T-helper 17 cell (primary cell): Measurements from ENCODE around the gene TRIO. TPM values are rescaled to one million over a fixed set of nuclear protein-coding genes. Genes with fewer than 3 reads are reported as not detected.

Source experiments
- ATAC-seq: fragments of 150-1000 bp; cut with Tn5 transposase; 2 replicates; pipeline ENCODE4 v1.10.0; 2021; ENCODE audit warnings: mild to moderate bottlenecking, moderate library complexity
- DNase-seq, 3 donors: peaks; one replicate each; pipeline versions ENCODE4 v3.0.0 to v3.0.0-alpha.2; 2020 to 2021
- H3K9me3 ChIP-seq: one replicate; pipeline ENCODE4 v1.7.0; 2013; ENCODE audit warnings: low read length, mild to moderate bottlenecking; ENCODE audit not compliant: control insufficient read depth, poor library complexity, severe bottlenecking
- H3K27ac Mint-ChIP-seq: one replicate; pipeline ENCODE4 v1.8.0; 2022; ENCODE audit warnings: mild to moderate bottlenecking, moderate library complexity, mixed read lengths
- H3K27me3 Mint-ChIP-seq: one replicate; pipeline ENCODE4 v1.8.0; 2022; ENCODE audit warnings: mixed read lengths
- H3K36me3 Mint-ChIP-seq: one replicate; pipeline ENCODE4 v1.8.0; 2022; ENCODE audit warnings: low read depth, mixed read lengths
- H3K4me1 Mint-ChIP-seq: one replicate; pipeline ENCODE4 v1.8.0; 2022; ENCODE audit warnings: mild to moderate bottlenecking, mixed read lengths
- H3K4me3 Mint-ChIP-seq: one replicate; pipeline ENCODE4 v1.8.0; 2022; ENCODE audit warnings: mild to moderate bottlenecking, moderate library complexity, mixed read lengths
- total RNA-seq, 4 donors: library from RNA in 2 of 4; stranded (reverse) in 2 of 4; gene quantifications; one replicate each; pipeline ENCODE4 v1.2.3 and lab custom pipeline; 2022 to 2026

The TRIO gene
- total RNA-seq, 2 donors from 2014 or later, result 19.3 to 19.5 TPM

- Mint-ChIP-seq H3K27ac (no peak overlapping the region), H3K27me3 (no peaks in the 10 kb centered on the region), H3K4me1 (no peaks in the 10 kb centered on the region), H3K36me3 (no peaks in the 10 kb centered on the region), H3K4me3 (no peak overlapping the region)
- no peaks in the 10 kb centered on the region for H3K9me3 ChIP-seq
- ATAC-seq, result no peak
- DNase-seq, result no peak
Observed at GRCh38 chr5:14490309-14490711, 347.2 kb downstream of the TRIO start.

- no peaks in the 10 kb centered on the region for H3K36me3 Mint-ChIP-seq
- H3K9me3 ChIP-seq, result no peaks in the 10 kb centered on the region
- no peak overlapping the region for H3K4me3 Mint-ChIP-seq
- H3K4me1 Mint-ChIP-seq, result no peaks in the 10 kb centered on the region
- no peak for ATAC-seq
- no peak for DNase-seq
- H3K27me3 Mint-ChIP-seq, result no peaks in the 10 kb centered on the region
- no peak overlapping the region for H3K27ac Mint-ChIP-seq
Observed at GRCh38 chr5:14491015-14491915, 348.1 kb downstream of the TRIO start.

- H3K4me3 Mint-ChIP-seq, result no peak overlapping the region
- no peak for DNase-seq
- no peak for ATAC-seq
- H3K27me3 Mint-ChIP-seq, result no peaks in the 10 kb centered on the region
- H3K27ac Mint-ChIP-seq, result peak overlapping the region; percentile 16
- no peaks in the 10 kb centered on the region for H3K9me3 ChIP-seq
- H3K4me1 Mint-ChIP-seq, result no peaks in the 10 kb centered on the region
- H3K36me3 Mint-ChIP-seq, result no peaks in the 10 kb centered on the region
Observed at GRCh38 chr5:14492331-14492964, 349.3 kb downstream of the TRIO start.

- H3K4me3 Mint-ChIP-seq, result no peak overlapping the region
- no peaks in the 10 kb centered on the region for H3K36me3 Mint-ChIP-seq
- DNase-seq (no peak), ATAC-seq (no peak)
- H3K27ac Mint-ChIP-seq, result no peak overlapping the region
- H3K4me1 Mint-ChIP-seq, result no peaks in the 10 kb centered on the region
- H3K9me3 ChIP-seq, result no peaks in the 10 kb centered on the region
- no peaks in the 10 kb centered on the region for H3K27me3 Mint-ChIP-seq
Observed at GRCh38 chr5:14495301-14495700, 352.2 kb downstream of the TRIO start.

- H3K4me1 Mint-ChIP-seq, result no peaks in the 10 kb centered on the region
- DNase-seq (no peak), ATAC-seq (no peak)
- no peaks in the 10 kb centered on the region for H3K36me3 Mint-ChIP-seq
- H3K4me3 Mint-ChIP-seq, result no peak overlapping the region
- no peaks in the 10 kb centered on the region for H3K9me3 ChIP-seq
- H3K27me3 Mint-ChIP-seq, result no peaks in the 10 kb centered on the region
- H3K27ac Mint-ChIP-seq, result no peak overlapping the region
Observed at GRCh38 chr5:14497311-14497710, 354.2 kb downstream of the TRIO start.

- no peak for DNase-seq
- no peaks in the 10 kb centered on the region for H3K27me3 Mint-ChIP-seq
- no peaks in the 10 kb centered on the region for H3K9me3 ChIP-seq
- ATAC-seq, result no peak
- H3K4me1 Mint-ChIP-seq, result no peaks in the 10 kb centered on the region
- no peaks in the 10 kb centered on the region for H3K36me3 Mint-ChIP-seq
- H3K4me3 Mint-ChIP-seq, result no peak overlapping the region
- H3K27ac Mint-ChIP-seq, result peak overlapping the region; percentile 27
Observed at GRCh38 chr5:14501353-14502293, 358.5 kb downstream of the TRIO start.

- no peak overlapping the region for H3K27ac Mint-ChIP-seq
- DNase-seq (no peak), ATAC-seq (no peak)
- no peak overlapping the region for H3K4me3 Mint-ChIP-seq
- peaks cover 2% of the 10 kb centered on the region for H3K36me3 Mint-ChIP-seq
- no peaks in the 10 kb centered on the region for H3K9me3 ChIP-seq
- no peaks in the 10 kb centered on the region for H3K27me3 Mint-ChIP-seq
- H3K4me1 Mint-ChIP-seq, result peaks cover 2% of the 10 kb centered on the region
Observed at GRCh38 chr5:14502294-14502690, 359.1 kb downstream of the TRIO start.

GRCh38 chr5:14503017-14503680, 360.0 kb downstream of the TRIO start:
- peak overlapping the region; percentile 74 for H3K27ac Mint-ChIP-seq
- H3K27me3 Mint-ChIP-seq, result no peaks in the 10 kb centered on the region
- no peaks in the 10 kb centered on the region for H3K9me3 ChIP-seq
- ATAC-seq (no peak), DNase-seq (no peak)
- H3K36me3 Mint-ChIP-seq, result peaks cover 2% of the 10 kb centered on the region
- peaks cover 2% of the 10 kb centered on the region for H3K4me1 Mint-ChIP-seq
- H3K4me3 Mint-ChIP-seq, result no peak overlapping the region

- DNase-seq, result no peak
- no peaks in the 10 kb centered on the region for H3K27me3 Mint-ChIP-seq
- no peak for ATAC-seq
- H3K36me3 Mint-ChIP-seq, result peaks cover 2% of the 10 kb centered on the region
- H3K4me3 Mint-ChIP-seq, result no peak overlapping the region
- H3K27ac Mint-ChIP-seq, result peak overlapping the region; percentile 74
- H3K9me3 ChIP-seq, result no peaks in the 10 kb centered on the region
- peaks cover 2% of the 10 kb centered on the region for H3K4me1 Mint-ChIP-seq
Observed at GRCh38 chr5:14503681-14504331, 360.7 kb downstream of the TRIO start.

- no peaks in the 10 kb centered on the region for H3K9me3 ChIP-seq
- no peak overlapping the region for H3K4me3 Mint-ChIP-seq
- no peaks in the 10 kb centered on the region for H3K27me3 Mint-ChIP-seq
- H3K36me3 Mint-ChIP-seq, result peaks cover 2% of the 10 kb centered on the region
- H3K4me1 Mint-ChIP-seq, result peaks cover 2% of the 10 kb centered on the region
- DNase-seq, result no peak
- no peak overlapping the region for H3K27ac Mint-ChIP-seq
- ATAC-seq, result no peak
Observed at GRCh38 chr5:14504332-14504727, 361.2 kb downstream of the TRIO start.

- Mint-ChIP-seq H3K27me3 (no peaks in the 10 kb centered on the region), H3K36me3 (peaks cover 2% of the 10 kb centered on the region), H3K27ac (no peak overlapping the region), H3K4me1 (peaks cover 2% of the 10 kb centered on the region), H3K4me3 (no peak overlapping the region)
- ATAC-seq (no peak), DNase-seq (no peak)
- H3K9me3 ChIP-seq, result no peaks in the 10 kb centered on the region
Observed at GRCh38 chr5:14504816-14505215, 361.7 kb downstream of the TRIO start.

- H3K36me3 Mint-ChIP-seq, result peaks cover 2% of the 10 kb centered on the region
- no peak overlapping the region for H3K27ac Mint-ChIP-seq
- no peaks in the 10 kb centered on the region for H3K27me3 Mint-ChIP-seq
- ATAC-seq, result no peak
- DNase-seq, result no peak
- peaks cover 2% of the 10 kb centered on the region for H3K4me1 Mint-ChIP-seq
- no peaks in the 10 kb centered on the region for H3K9me3 ChIP-seq
- H3K4me3 Mint-ChIP-seq, result no peak overlapping the region
Observed at GRCh38 chr5:14505310-14506139, 362.4 kb downstream of the TRIO start.
